HG02840 (cell line): ENCODE results near the gene PIK3R1.

Source experiments
- ATAC-seq: cut with Tn5 transposase; IDR thresholded peaks from one replicate; pipeline ENCODE4 v1.9.1; 2021; ENCODE audit warnings: mild to moderate bottlenecking, moderate library complexity, moderate number of reproducible peaks; ENCODE audit not compliant: unreplicated experiment, low FRiP score

The PIK3R1 gene

DNA sequence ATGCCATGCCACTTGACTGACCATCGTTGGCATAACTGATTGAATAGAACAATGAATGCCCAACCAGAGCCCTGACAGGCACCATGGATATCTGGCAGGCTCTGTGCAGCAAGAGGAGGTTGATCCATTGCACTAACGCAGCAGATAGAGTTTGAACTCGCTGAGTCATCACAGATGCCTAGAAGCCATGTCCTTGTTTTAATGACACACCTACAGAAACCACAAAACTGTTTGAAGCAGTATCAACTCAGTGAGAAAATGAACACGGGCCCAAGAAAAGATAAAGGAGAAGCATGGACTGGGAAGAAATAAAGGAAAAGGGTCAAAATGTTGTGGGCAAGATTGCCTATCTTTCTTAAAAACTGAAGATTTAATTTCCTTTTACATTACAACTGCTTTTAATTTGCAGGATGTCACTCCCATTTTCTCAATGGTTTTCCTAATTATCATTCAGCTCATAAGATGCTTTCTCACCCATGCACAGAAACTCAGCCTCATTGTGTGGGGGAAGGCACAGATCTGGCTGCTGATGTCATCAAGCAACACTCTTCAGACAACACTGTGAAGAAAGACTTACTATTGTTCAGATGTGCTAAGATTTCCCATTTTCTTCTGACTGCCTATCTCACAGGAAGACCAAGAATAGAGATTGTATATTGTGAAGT is 129.0 kb downstream of the PIK3R1 start:
- ATAC-seq, result no peak

DNA sequence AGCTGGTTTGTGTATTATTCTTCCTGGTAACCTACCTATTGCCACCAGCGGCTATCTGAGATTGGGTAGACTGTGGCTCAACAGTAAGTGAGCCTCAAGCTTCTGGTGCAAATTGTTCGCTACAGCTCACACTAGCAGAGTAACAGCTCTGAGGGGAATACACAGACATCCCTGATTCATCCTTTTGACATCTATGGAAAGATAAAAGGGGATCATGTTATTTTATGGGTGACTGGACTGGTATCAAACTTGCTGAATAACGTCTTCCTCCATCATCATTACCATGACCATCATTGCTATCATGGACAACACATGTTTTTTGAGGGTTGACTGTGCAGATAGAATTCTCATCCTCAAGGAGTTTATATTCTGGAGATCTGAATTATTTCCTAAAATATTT is 129.6 kb downstream of the PIK3R1 start:
- ATAC-seq, result no peak

DNA sequence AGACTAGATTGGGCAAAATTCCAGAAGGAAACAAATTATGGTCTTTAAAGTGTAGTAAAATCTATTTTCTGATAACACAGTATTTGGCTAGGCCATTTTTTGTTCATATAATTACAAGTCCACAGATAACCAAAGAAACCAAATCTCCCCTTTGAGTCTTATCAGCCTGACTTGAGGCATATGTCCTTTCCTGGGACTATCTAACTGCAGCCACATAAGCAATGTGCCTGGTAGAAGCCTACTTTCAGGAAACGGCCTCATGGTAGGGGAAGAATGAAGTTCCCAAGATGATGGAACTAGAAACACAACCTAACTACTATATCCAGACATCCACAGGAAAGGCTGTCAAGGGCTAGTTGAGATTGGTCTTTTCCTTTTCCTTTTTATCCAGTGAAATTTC is 130.0 kb downstream of the PIK3R1 start:
- no peak for ATAC-seq

DNA sequence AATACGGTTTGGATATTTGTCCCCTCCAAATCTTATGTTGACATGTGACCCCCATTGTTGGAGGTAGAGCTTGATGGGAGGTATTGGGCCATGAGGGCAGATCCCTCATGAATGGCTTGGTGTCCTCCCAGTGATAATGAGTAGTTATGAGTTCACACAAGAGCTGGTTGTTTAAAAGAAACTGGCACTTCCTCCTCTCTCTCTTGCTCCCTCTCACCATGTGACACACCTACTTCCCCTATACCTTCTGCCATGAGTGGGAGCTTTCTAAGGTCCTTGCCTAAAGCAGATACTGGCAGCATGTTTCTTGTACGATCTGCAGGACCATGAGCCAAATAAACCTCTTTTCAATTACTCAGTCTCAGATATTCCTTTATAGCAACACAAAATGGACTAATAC is 132.0 kb downstream of the PIK3R1 start:
- ATAC-seq, result no peak

DNA sequence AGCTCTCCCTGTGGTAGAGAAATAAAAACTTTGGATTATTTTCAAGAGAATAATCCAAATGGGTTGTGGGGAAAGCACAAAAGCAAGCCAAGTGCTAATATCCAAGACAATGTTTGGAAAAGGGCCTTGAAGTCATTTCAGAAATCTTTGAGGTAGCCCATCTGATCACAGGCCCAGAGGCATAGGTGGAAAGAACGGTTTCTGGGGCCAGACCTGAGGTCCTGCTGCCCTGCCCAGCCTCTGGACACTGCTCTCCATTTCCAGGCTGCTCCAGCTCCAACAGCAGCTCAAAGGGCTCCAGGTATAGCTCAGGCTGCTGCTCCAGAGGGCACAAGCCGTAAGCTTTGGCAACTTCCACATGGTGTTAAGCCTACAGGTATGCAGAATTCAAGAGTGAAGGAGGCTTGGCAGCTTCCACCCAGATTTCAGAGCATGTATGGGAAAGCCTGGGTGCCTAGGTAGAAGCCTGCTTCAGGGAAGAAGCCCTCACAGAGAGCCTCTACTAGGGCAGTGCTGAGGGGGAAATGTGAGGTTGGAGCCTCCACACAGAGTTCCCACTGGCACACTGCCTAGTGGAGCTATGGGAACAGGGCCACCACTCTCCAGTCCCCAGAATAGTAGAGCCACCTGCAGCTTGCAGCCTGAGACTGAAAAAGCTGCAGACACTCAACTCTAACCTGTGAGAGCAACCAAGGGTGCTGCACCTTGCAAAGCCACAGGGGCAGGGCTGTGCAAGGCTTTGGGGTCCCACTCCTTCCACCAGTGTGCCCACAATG is 133.1 kb downstream of the PIK3R1 start:
- no peak for ATAC-seq

DNA sequence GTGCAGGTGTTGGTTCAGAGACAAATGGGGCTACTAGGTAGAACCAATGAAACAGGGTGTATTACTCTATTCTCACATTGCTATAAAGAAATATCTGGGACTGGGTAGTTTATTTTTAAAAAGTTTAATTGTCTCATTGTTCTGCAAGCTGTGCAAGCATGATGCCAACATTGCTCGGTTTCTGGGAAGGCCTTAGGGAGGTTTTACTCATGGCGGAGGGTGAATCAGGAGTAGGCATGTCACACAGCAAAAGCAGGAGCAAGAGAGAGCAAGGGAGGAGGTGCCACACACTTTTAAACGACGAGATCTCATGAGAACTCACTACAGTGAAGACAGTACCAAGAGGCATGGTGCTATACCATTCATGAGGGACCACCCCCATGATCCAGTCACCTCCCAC is 134.6 kb downstream of the PIK3R1 start:
- ATAC-seq, result no peak
